Stimulated activated CD4-positive, alpha-beta T cell treated with anti-CD3 and anti-CD28 coated beads, TNF-alpha, amount 100 ng/mL, for 4 hours (primary cell): ENCODE results near the gene PCMTD2.
"Not testable (repeated sequence)": the region's sequence is repeated elsewhere in the genome, so short reads cannot be mapped to it uniquely, and the experiment has no call there.

Experiments
- DNase-seq, 3 experiments: peaks; one replicate each; pipeline ENCODE4 v3.0.0-alpha.2; 2020; ENCODE audit warnings: low read depth in 3 of 3

The PCMTD2 gene

GRCh38 chr20:64224351-64225170 is 31.0 kb upstream of the PCMTD2 start:
- no peak for DNase-seq

- DNase-seq: no peak
Observed at GRCh38 chr20:64225171-64225595, 30.4 kb upstream of the PCMTD2 start.

- DNase-seq: no peak
Observed at GRCh38 chr20:64225828-64226598, 29.5 kb upstream of the PCMTD2 start.

GRCh38 chr20:64226686-64227580 is 28.6 kb upstream of the PCMTD2 start:
- no peak for DNase-seq

- DNase-seq: no peak
Observed at GRCh38 chr20:64228086-64228653, 27.4 kb upstream of the PCMTD2 start.

GRCh38 chr20:64228751-64229506 is 26.6 kb upstream of the PCMTD2 start:
- no peak for DNase-seq

GRCh38 chr20:64229507-64230061 is 26.0 kb upstream of the PCMTD2 start:
- DNase-seq: no peak

- no peak for DNase-seq
Observed at GRCh38 chr20:64230461-64231145, 24.9 kb upstream of the PCMTD2 start.

- no peak for DNase-seq
Observed at GRCh38 chr20:64231621-64232550, 23.7 kb upstream of the PCMTD2 start.

GRCh38 chr20:64232794-64233193 is 22.8 kb upstream of the PCMTD2 start:
- DNase-seq: no peak

GRCh38 chr20:64233725-64234124 is 21.8 kb upstream of the PCMTD2 start:
- DNase-seq: no peak

GRCh38 chr20:64234291-64234791 is 21.2 kb upstream of the PCMTD2 start:
- DNase-seq: no peak

GRCh38 chr20:64234921-64235565 is 20.5 kb upstream of the PCMTD2 start:
- not testable (repeated sequence) for DNase-seq

- DNase-seq: no peak
Observed at GRCh38 chr20:64236137-64237088, 19.1 kb upstream of the PCMTD2 start.

GRCh38 chr20:64237316-64237715 is 18.2 kb upstream of the PCMTD2 start:
- no peak for DNase-seq

GRCh38 chr20:64238115-64238825 is 17.3 kb upstream of the PCMTD2 start:
- DNase-seq: no peak
